WERI-Rb-1 (cell line): ENCODE results near the gene LYSET.
"Not testable (repeated sequence)": the region's sequence is repeated elsewhere in the genome, so short reads cannot be mapped to it uniquely, and the experiment has no call there.

Experiments used
- DNase-seq: peaks from one replicate; pipeline ENCODE4 v3.0.0-alpha.2; 2020
- H3K27ac ChIP-seq: fragments of 250-450 bp; sonication (Bioruptor Pico); 2 replicates; pipeline ENCODE4 v1.5.1; 2020; ENCODE audit warnings: mild to moderate bottlenecking, moderate library complexity
- H3K27me3 ChIP-seq: fragments of 250-450 bp; sonication (Bioruptor Pico); 2 replicates; pipeline ENCODE4 v1.5.1; 2021; ENCODE audit warnings: mild to moderate bottlenecking, low read depth, moderate library complexity; ENCODE audit not compliant: insufficient read depth, severe bottlenecking
- H3K36me3 ChIP-seq: fragments of 250-450 bp; sonication (Bioruptor Pico); 2 replicates; pipeline ENCODE4 v1.5.1; 2020; ENCODE audit warnings: mild to moderate bottlenecking, moderate library complexity
- H3K4me3 ChIP-seq: 2 replicates; pipeline ENCODE4 v1.5.1; 2011; ENCODE audit warnings: low read depth, mild to moderate bottlenecking, control low read depth, low read length
- H3K9me3 ChIP-seq: fragments of 250-450 bp; sonication (Bioruptor Pico); 2 replicates; pipeline ENCODE4 v1.5.1; 2021; ENCODE audit warnings: mild to moderate bottlenecking, moderate library complexity; ENCODE audit not compliant: severe bottlenecking
- CTCF ChIP-seq: IDR thresholded peaks from 2 replicates; pipeline ENCODE4 v1.5.1; 2011; ENCODE audit warnings: low read depth, mild to moderate bottlenecking, control low read depth, inconsistent platforms, low read length

LYSET gene

GRCh38 chr14:93184391-93185348 is at the start of gene LYSET, which contains the start of gene MOAP1:
LYSET (plus strand) TSS chr14:93185317; CDS start chr14:93185406, 89 bp downstream.
MOAP1 (minus strand) TSS chr14:93184897; CDS start chr14:93184242, 655 bp downstream.
- Histone ChIP-seq H3K9me3 (no peaks in the 10 kb centered on the region), H3K4me3 (peak within 1 kb of the TSS; percentile 84), H3K27me3 (no peaks in the 10 kb centered on the region), H3K36me3 (peaks cover 51% of the 10 kb centered on the region), H3K27ac (peak within 1 kb of the TSS; percentile 88)
- peak; percentile 92 for DNase-seq
- peak; percentile 27 for TF ChIP-seq CTCF

GRCh38 chr14:93135399-93135798 is 49.7 kb upstream of the LYSET start:
- no peaks in the 10 kb centered on the region for H3K27me3 ChIP-seq
- TF ChIP-seq CTCF = no peak
- no peaks in the 10 kb centered on the region for H3K9me3 ChIP-seq
- H3K4me3 ChIP-seq = no peak overlapping the region
- DNase-seq = no peak
- H3K36me3 ChIP-seq = no peaks in the 10 kb centered on the region
- H3K27ac ChIP-seq = no peak overlapping the region

GRCh38 chr14:93136009-93136408 is 49.1 kb upstream of the LYSET start:
- DNase-seq = no peak
- Histone ChIP-seq H3K4me3 (no peak overlapping the region), H3K27me3 (no peaks in the 10 kb centered on the region), H3K9me3 (no peaks in the 10 kb centered on the region), H3K27ac (no peak overlapping the region), H3K36me3 (no peaks in the 10 kb centered on the region)
- TF ChIP-seq CTCF = no peak

GRCh38 chr14:93136508-93136907 is 48.6 kb upstream of the LYSET start:
- H3K9me3 ChIP-seq, H3K27me3 ChIP-seq, H3K4me3 ChIP-seq, H3K27ac ChIP-seq, DNase-seq, H3K36me3 ChIP-seq: not testable (repeated sequence)

GRCh38 chr14:93137864-93138263 is 47.3 kb upstream of the LYSET start:
- no peaks in the 10 kb centered on the region for H3K36me3 ChIP-seq
- H3K9me3 ChIP-seq = no peaks in the 10 kb centered on the region
- DNase-seq = peak; percentile 57
- H3K4me3 ChIP-seq = no peak overlapping the region
- no peaks in the 10 kb centered on the region for H3K27me3 ChIP-seq
- peak; percentile 30; the same call in 1 of the 2 replicates for TF ChIP-seq CTCF
- H3K27ac ChIP-seq = no peak overlapping the region

- Histone ChIP-seq H3K27ac (no peak overlapping the region), H3K9me3 (no peaks in the 10 kb centered on the region), H3K27me3 (no peaks in the 10 kb centered on the region), H3K36me3 (no peaks in the 10 kb centered on the region), H3K4me3 (no peak overlapping the region)
- no peak for TF ChIP-seq CTCF
- no peak for DNase-seq
Measured at GRCh38 chr14:93142854-93143652, 42.1 kb upstream of the LYSET start.
